Fibroblast of lung (primary cell): Measurements from ENCODE around the gene TMEM151B.

Experiments
- EZH2 ChIP-seq: IDR thresholded peaks from 2 replicates; pipeline ENCODE4 v1.5.1; 2012; ENCODE audit warnings: low read length, control low read depth, mild to moderate bottlenecking; ENCODE audit errors: missing control alignments
- TF ChIP-seq, protein P1 (sequence below), 2 donors: IDR thresholded peaks in 1 of 2; conservative IDR thresholded peaks in 1 of 2; 1 replicate in 1 of 2; 2 replicates in 1 of 2; pipeline ENCODE4 v1.5.1; 2011 to 2012; ENCODE audit warnings: low read length in 2 of 2, control low read depth in 1 of 2, inconsistent platforms in 1 of 2, low read depth in 1 of 2, mild to moderate bottlenecking in 1 of 2

DNA sequence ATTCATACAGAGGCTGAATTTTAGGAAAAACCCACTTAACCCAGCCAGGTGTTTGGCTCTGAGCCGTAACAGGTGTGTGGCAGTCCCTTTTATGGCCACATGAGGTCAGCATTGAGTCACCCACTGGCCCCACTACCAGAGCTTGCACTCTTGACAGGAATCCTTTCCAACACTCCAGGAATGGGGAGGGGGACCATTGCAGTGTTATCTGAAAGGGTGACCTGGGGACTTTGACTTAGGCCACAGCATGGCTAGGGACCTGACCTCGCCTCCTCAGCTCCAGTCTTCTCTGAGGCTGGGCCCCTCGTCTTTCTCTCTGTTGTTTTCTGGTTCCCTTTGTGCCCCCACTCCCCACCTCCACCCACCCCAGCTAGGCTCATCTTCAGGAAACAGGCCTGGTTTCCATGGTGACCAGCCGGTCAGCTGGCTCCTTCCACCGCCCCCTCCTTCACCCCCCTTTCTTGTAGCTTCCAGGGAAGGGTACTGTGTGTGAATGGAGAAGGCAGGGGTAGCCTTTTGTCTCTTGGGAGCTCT is 2.1 kb upstream of the TMEM151B start:
- TF ChIP-seq, protein P1, sequence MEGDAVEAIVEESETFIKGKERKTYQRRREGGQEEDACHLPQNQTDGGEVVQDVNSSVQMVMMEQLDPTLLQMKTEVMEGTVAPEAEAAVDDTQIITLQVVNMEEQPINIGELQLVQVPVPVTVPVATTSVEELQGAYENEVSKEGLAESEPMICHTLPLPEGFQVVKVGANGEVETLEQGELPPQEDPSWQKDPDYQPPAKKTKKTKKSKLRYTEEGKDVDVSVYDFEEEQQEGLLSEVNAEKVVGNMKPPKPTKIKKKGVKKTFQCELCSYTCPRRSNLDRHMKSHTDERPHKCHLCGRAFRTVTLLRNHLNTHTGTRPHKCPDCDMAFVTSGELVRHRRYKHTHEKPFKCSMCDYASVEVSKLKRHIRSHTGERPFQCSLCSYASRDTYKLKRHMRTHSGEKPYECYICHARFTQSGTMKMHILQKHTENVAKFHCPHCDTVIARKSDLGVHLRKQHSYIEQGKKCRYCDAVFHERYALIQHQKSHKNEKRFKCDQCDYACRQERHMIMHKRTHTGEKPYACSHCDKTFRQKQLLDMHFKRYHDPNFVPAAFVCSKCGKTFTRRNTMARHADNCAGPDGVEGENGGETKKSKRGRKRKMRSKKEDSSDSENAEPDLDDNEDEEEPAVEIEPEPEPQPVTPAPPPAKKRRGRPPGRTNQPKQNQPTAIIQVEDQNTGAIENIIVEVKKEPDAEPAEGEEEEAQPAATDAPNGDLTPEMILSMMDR (conservative IDR thresholded peaks at IDR 0.05 in 1 of 2, IDR thresholded peaks at IDR 0.05 in 1 of 2; ENCODE audit: low read depth in 1 of 2, low read length in 2 of 2) = peak; percentile 99
- TF ChIP-seq EZH2 = no peak
